ENCODE measurements around the gene ID2.

DNA sequence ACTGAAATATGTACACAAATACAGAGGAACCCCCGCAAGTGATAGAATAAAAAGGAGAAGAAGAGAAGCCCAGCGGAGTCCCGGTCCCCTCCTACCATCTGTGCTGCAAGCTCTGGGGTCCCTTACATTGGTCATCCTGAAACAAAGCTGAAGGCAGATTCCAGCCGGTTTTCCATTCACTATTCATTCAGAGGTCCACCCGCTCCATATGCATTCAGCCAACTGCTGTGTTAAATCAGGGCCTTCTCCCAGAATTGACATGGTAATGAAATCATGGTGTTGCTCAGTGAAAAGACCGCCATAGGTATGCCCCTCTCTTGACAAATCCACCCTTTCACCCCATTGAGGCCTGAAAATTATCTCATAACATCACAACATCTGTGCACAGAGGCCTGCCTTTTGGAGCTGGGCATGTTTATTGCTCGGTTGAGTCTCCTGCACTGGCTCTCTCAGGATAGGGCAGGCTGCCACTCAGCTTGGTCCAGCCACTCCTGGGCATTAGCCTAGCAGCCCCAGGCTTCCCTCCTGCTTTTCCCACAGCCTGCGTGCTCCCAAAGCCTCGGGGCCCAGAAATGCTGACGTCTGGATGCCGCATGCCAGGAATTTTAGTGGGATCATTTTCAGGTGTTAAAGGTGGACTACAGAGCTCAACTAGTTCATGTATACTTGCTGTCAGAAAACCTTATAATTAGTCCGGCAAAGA, 39.3 kb upstream of the ID2 start:
- TF ChIP-seq TAF1 (IDR thresholded peaks at IDR 0.05; ENCODE audit: low read depth) (no peak), YY1 (IDR thresholded peaks at IDR 0.05; ENCODE audit: low read depth) (no peak), EP300 (IDR thresholded peaks at IDR 0.05; ENCODE audit: borderline replicate concordance) (no peak)
- TF ChIP-seq, protein P1, sequence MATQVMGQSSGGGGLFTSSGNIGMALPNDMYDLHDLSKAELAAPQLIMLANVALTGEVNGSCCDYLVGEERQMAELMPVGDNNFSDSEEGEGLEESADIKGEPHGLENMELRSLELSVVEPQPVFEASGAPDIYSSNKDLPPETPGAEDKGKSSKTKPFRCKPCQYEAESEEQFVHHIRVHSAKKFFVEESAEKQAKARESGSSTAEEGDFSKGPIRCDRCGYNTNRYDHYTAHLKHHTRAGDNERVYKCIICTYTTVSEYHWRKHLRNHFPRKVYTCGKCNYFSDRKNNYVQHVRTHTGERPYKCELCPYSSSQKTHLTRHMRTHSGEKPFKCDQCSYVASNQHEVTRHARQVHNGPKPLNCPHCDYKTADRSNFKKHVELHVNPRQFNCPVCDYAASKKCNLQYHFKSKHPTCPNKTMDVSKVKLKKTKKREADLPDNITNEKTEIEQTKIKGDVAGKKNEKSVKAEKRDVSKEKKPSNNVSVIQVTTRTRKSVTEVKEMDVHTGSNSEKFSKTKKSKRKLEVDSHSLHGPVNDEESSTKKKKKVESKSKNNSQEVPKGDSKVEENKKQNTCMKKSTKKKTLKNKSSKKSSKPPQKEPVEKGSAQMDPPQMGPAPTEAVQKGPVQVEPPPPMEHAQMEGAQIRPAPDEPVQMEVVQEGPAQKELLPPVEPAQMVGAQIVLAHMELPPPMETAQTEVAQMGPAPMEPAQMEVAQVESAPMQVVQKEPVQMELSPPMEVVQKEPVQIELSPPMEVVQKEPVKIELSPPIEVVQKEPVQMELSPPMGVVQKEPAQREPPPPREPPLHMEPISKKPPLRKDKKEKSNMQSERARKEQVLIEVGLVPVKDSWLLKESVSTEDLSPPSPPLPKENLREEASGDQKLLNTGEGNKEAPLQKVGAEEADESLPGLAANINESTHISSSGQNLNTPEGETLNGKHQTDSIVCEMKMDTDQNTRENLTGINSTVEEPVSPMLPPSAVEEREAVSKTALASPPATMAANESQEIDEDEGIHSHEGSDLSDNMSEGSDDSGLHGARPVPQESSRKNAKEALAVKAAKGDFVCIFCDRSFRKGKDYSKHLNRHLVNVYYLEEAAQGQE (IDR thresholded peaks at IDR 0.05; ENCODE audit: low read depth) = no peak
